Measurements from ENCODE around the gene COX6A2. TPM values are rescaled to one million over a fixed set of nuclear protein-coding genes. Genes with fewer than 3 reads are reported as not detected.
"Not testable (repeated sequence)": the region's sequence is repeated elsewhere in the genome, so short reads cannot be mapped to it uniquely, and the experiment has no call there.

COX6A2 gene
- total RNA-seq, 1 donor = not detected

GRCh38 chr16:31451201-31451600 lies 23.0 kb upstream of the COX6A2 start:
- no peak for TF ChIP-seq CTCF (IDR thresholded peaks at IDR 0.05; ENCODE audit: insufficient read depth, low read length)
- no peak for DNase-seq (ENCODE audit: low read depth)
- no peak overlapping the region for H3K4me3 ChIP-seq (ENCODE audit: low read depth, low read length)

- not testable (repeated sequence) for DNase-seq (ENCODE audit: low read depth); H3K4me3 ChIP-seq (ENCODE audit: low read depth, low read length)
These were observed 17.8 kb upstream of the COX6A2 start for GRCh38 chr16:31445931-31446330.

- DNase-seq (ENCODE audit: low read depth) = no peak
- peak overlapping the region; percentile 81 for H3K4me3 ChIP-seq (ENCODE audit: low read depth, low read length)
- TF ChIP-seq CTCF (IDR thresholded peaks at IDR 0.05; ENCODE audit: insufficient read depth, low read length) = no peak
These were observed 13.8 kb upstream of the COX6A2 start for GRCh38 chr16:31441956-31442355.

GRCh38 chr16:31440516-31441184 lies 12.5 kb upstream of the COX6A2 start:
- H3K4me3 ChIP-seq (ENCODE audit: low read depth, low read length) = no peak overlapping the region
- no peak for TF ChIP-seq CTCF (IDR thresholded peaks at IDR 0.05; ENCODE audit: insufficient read depth, low read length)
- DNase-seq (ENCODE audit: low read depth) = peak; percentile 52

GRCh38 chr16:31439519-31439918 lies 11.4 kb upstream of the COX6A2 start:
- no peak for TF ChIP-seq CTCF (IDR thresholded peaks at IDR 0.05; ENCODE audit: insufficient read depth, low read length)
- no peak for DNase-seq (ENCODE audit: low read depth)
- H3K4me3 ChIP-seq (ENCODE audit: low read depth, low read length) = no peak overlapping the region

GRCh38 chr16:31439023-31439422 lies 10.9 kb upstream of the COX6A2 start:
- not testable (repeated sequence) for DNase-seq (ENCODE audit: low read depth); H3K4me3 ChIP-seq (ENCODE audit: low read depth, low read length)

- H3K4me3 ChIP-seq (ENCODE audit: low read depth, low read length) = no peak overlapping the region
- no peak for DNase-seq (ENCODE audit: low read depth)
- TF ChIP-seq CTCF (IDR thresholded peaks at IDR 0.05; ENCODE audit: insufficient read depth, low read length) = no peak
These were observed 10.3 kb upstream of the COX6A2 start for GRCh38 chr16:31438414-31438813.
